ENCODE data around the gene USP35.

DNA sequence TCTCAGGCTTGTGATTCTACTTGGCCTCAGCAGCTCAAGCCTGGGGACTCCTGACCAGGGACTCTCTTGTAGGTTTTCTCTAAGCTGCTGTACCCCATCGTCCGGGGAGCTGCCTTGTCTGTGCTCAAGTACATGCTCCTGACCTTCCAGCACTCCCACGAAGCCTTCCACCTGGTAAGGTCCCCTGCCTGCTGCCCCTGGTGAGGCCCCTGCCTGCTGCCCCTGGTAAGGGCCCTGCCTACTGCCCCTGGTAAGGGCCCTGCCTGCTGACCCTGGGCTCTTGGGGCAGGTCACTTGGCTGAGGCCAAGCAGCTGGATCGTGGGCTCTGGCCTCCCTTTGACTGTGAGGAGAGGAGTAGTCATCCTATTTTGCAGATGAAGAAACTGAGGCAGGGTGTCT lies 11.3 kb downstream of the USP35 start:
- TF ChIP-seq, protein P1, sequence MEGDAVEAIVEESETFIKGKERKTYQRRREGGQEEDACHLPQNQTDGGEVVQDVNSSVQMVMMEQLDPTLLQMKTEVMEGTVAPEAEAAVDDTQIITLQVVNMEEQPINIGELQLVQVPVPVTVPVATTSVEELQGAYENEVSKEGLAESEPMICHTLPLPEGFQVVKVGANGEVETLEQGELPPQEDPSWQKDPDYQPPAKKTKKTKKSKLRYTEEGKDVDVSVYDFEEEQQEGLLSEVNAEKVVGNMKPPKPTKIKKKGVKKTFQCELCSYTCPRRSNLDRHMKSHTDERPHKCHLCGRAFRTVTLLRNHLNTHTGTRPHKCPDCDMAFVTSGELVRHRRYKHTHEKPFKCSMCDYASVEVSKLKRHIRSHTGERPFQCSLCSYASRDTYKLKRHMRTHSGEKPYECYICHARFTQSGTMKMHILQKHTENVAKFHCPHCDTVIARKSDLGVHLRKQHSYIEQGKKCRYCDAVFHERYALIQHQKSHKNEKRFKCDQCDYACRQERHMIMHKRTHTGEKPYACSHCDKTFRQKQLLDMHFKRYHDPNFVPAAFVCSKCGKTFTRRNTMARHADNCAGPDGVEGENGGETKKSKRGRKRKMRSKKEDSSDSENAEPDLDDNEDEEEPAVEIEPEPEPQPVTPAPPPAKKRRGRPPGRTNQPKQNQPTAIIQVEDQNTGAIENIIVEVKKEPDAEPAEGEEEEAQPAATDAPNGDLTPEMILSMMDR (IDR thresholded peaks at IDR 0.05), result no peak
- TF ChIP-seq POLR2AphosphoS5 (IDR thresholded peaks at IDR 0.05) (no peak), EP300 (IDR thresholded peaks at IDR 0.05) (no peak)

Data from upper lobe of left lung (tissue), 4 donors.